Measurements from ENCODE around the gene TFCP2. TPM values are rescaled to one million over a fixed set of nuclear protein-coding genes. Genes with fewer than 3 reads are reported as not detected.

The TFCP2 gene, protein sequence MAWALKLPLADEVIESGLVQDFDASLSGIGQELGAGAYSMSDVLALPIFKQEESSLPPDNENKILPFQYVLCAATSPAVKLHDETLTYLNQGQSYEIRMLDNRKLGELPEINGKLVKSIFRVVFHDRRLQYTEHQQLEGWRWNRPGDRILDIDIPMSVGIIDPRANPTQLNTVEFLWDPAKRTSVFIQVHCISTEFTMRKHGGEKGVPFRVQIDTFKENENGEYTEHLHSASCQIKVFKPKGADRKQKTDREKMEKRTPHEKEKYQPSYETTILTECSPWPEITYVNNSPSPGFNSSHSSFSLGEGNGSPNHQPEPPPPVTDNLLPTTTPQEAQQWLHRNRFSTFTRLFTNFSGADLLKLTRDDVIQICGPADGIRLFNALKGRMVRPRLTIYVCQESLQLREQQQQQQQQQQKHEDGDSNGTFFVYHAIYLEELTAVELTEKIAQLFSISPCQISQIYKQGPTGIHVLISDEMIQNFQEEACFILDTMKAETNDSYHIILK
- 18.5 to 22.5 TPM (median 20.0 TPM) in 5 replicates for total RNA-seq (2022; extraction: Qiagen RNA extraction)

DNA sequence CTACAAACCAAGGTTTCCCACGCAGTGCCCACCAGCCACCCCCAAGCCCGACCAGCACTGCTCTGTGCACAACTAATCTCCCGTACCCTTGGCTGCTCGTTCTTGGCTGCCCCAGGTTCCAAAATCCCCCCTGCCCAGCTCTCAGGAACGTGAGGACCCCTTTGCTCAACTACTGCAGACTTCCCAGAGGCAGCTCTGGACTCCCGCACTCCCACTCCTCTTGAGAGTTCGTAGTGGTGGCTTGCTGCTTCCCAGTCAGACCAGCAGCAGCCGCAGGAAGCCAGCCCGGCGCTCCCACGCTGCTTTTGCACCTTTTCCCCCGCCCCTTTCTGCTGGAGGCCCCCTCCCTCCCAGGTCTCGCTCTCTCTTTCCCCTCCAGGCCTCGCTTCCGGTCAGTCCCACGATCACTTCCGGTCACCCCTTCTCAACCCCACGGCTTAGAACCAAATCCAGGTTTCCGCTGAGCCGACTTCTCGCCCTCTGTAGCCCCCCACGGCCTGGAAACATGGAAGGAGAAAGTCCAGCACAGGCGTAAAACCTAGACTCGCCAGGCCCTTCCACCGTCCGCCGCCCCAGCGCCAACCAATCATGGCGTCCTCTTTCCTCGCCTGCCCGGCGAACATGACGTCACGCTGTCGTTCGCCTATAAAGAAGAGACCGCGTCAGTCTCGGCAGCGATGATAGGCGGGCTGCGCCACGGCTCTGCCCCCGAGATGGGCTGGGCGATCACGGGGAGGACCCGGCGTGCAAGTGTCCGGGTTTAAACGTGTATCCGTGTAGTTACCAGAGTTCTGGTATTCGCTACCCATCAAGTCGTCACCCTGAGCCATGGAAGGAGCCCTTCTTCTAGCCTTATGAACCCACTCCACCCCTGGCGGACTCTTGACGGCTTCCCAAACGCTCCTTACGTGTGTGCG lies at the start of gene TFCP2:
Gene TFCP2, minus strand, starts transcription at position 621 of the 917 bp plus-strand sequence. CDS start 713 bp downstream, outside the sequence.

DNA sequence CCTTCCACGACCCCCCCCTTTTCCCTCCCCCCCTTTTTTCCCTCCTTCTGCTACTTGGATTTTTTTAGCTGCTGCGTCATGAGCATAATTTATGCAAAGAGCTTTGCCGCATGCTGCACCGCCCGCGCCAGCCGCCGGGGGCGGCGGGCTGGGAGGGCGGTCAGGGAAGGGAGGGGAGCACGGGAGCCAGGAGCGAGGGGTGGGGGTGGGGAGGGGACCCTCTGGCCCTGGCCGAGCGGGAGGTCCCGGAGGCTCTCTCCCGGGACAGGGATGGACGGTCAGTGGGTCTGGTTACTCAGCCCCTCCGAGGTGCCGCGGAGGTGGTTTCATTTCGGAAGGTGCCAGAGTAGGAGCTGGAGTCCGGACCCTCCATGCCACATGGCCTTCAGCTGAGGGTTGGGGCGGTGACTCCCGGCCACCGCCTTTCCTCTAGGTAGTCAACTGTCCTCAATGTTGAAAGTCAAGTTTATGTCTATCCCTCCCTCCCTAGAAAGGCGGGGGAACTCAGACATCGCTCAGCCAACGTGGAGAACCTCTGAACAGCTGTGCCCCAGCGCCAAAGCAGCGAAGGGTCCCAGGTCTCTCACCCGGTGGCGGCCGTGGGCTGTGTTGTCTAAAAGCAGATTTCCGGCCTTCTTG lies 45.2 kb upstream of the TFCP2 start, which contains the start of gene POU6F1:
Gene POU6F1, minus strand, starts transcription at position 95 of the 639 bp plus-strand sequence. CDS start 11,226 bp downstream, outside the sequence.

DNA sequence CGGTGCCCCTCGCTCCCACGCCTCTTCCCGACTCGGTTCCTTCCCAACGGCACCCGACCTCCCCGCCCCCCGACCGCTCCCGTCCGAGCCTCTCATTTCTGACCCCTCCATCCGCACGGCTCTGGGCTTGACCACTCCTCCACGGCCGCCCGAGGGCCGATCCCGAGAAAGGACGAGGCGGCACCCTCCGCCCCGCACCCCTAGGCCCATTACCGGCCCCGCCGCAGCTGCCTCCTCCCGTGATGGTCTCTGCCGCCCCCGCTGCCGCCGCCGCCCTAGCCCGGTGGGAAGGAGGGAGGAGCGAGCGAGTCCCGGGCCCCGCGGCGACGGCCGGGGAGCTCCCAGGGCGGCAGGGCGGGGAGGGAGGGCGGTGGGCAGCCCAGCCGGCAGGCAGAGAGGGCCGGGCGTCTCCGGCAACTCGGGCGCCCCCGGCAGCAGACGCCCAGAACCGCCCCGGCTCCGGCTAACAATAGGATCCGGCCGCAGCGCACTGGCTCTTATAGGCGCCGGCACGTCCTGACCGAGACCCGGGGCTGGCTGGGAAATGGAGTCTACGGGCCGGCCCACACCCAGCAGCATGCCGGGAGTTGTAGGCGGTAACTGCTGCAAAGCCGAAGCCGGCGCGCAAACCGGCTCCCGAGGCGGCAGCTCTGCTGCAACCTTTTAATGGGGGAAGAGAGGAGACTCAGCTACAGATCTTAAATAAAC lies 89.7 kb downstream of the TFCP2 start, which contains the start of gene CSRNP2:
Gene CSRNP2, minus strand, starts transcription at position 471 of the 708 bp plus-strand sequence. CDS start 7,035 bp downstream, outside the sequence.

DNA sequence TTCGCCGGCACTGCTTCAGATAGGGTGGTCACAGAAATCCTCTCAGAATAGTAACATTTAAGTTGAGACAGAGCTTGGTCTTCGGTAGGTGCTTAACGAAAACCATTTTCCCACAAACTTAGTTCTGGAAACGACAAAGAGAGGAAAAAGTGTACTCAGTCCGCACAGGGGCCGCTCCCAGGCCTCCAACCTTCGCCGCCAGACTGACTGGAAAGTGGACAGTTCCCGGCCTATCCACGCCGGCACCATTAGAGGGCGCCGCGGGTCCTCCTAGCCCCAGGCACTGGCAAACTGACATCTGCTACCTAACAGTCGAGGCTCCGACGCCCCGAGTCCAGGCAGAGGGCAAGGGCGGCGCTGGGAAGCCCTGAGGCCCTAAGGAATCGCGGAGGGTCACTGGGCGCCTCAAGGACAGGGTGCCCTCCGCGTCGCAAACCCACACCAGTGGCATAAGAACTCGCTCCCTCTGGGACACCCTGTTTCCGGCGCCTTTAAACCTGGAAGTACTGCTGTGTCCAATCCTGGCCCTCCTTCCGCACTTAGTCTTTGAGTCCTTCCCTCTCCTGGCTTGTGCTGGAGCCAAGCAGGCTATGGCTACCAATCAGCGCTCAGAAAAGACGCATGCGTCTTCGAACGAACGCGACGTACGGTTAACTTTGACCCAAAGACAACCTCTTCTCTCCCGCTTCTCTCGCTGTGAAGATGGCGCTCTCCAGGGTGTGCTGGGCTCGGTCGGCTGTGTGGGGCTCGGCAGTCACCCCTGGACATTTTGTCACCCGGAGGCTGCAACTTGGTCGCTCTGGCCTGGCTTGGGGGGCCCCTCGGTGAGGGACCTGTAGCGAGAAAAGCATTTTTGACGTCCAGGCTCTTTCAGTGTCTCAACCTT lies 125.0 kb downstream of the TFCP2 start, which contains the start of gene LETMD1:
Gene LETMD1, plus strand, starts transcription at position 673 of the 886 bp plus-strand sequence. Its CDS starts 30 bp downstream, at position 703.

Other genes starting within 250 kb of the TFCP2 start
- gene HIGD1C, start 220.6 kb downstream of the TFCP2 start, total RNA-seq (2022; extraction: Qiagen RNA extraction) = not detected in 5 replicates
- 19.2 to 25.0 TPM (median 24.4 TPM) in 5 replicates for gene SLC11A2, start 146.8 kb downstream of the TFCP2 start, total RNA-seq (2022; extraction: Qiagen RNA extraction)
- 23.0 to 27.6 TPM (median 24.8 TPM) in 5 replicates for gene LETMD1, start 124.8 kb downstream of the TFCP2 start, total RNA-seq (2022; extraction: Qiagen RNA extraction)
- gene CSRNP2, start 89.5 kb downstream of the TFCP2 start, total RNA-seq (2022; extraction: Qiagen RNA extraction) = 11.6 to 14.4 TPM (median 13.7 TPM) in 5 replicates
- 1.1 to 1.8 TPM (median 1.6 TPM) in 5 replicates for gene POU6F1, start 44.9 kb upstream of the TFCP2 start, total RNA-seq (2022; extraction: Qiagen RNA extraction)
- gene DAZAP2, start 65.7 kb upstream of the TFCP2 start, total RNA-seq (2022; extraction: Qiagen RNA extraction) = 316 to 373 TPM (median 326 TPM) in 5 replicates
- gene SMAGP, start 97.3 kb upstream of the TFCP2 start, total RNA-seq (2022; extraction: Qiagen RNA extraction) = 20.2 to 25.3 TPM (median 23.0 TPM) in 5 replicates
- gene BIN2, start 151.0 kb upstream of the TFCP2 start, total RNA-seq (2022; extraction: Qiagen RNA extraction) = 0.07 to 0.15 TPM (median 0.10 TPM) in 5 replicates
- gene CELA1, start 173.5 kb upstream of the TFCP2 start, total RNA-seq (2022; extraction: Qiagen RNA extraction) = not detected in 5 replicates
- 2.3 to 4.0 TPM (median 2.9 TPM) in 5 replicates for gene GALNT6, start 218.3 kb upstream of the TFCP2 start, total RNA-seq (2022; extraction: Qiagen RNA extraction)